Prostate gland (tissue), 2 donors: ENCODE measurements around the gene PCED1A.
A peak's percentile ranks its signal among the peaks of the same experiment; 100 is the strongest.

ENCODE experiments used
- CTCF ChIP-seq, 4 experiments: fragments of 200-600 bp in 2 of 4; fragments of 450-650 bp in 2 of 4; sonication (generic) in 2 of 4; IDR thresholded peaks; 1 replicate in 3 of 4; 2 replicates in 1 of 4; pipeline ENCODE4 v1.5.1; 2016 to 2019; ENCODE audit warnings: antibody characterized with exemption in 4 of 4, mild to moderate bottlenecking in 2 of 4, moderate library complexity in 2 of 4
- POLR2A ChIP-seq: fragments of 450-650 bp; IDR thresholded peaks from one replicate; pipeline ENCODE4 v1.6.1; 2016; ENCODE audit warnings: antibody characterized with exemption, mild to moderate bottlenecking
- POLR2AphosphoS5 ChIP-seq: sonication (generic); formaldehyde crosslinking; IDR thresholded peaks from one replicate; pipeline ENCODE4 v1.6.1; 2017; ENCODE audit warnings: antibody characterized with exemption

- TF ChIP-seq CTCF (IDR thresholded peaks at IDR 0.05), result no peak
- TF ChIP-seq POLR2AphosphoS5, result peak; percentile 81
- TF ChIP-seq POLR2A, result peak; percentile 46
These were observed at the start of gene PCED1A, which contains the start of gene VPS16 for GRCh38 chr20:2840138-2840966.
